GM12872 (cell line): ENCODE measurements around the gene MON1A.
A peak's percentile ranks its signal among the peaks of the same experiment; 100 is the strongest.

ENCODE experiments used
- TF ChIP-seq, protein P1 (sequence below): IDR thresholded peaks from 3 replicates; pipeline ENCODE4 v1.5.1; 2011; ENCODE audit warnings: low read depth, mild to moderate bottlenecking, low read length, moderate library complexity; ENCODE audit not compliant: insufficient read depth

Gene MON1A

DNA sequence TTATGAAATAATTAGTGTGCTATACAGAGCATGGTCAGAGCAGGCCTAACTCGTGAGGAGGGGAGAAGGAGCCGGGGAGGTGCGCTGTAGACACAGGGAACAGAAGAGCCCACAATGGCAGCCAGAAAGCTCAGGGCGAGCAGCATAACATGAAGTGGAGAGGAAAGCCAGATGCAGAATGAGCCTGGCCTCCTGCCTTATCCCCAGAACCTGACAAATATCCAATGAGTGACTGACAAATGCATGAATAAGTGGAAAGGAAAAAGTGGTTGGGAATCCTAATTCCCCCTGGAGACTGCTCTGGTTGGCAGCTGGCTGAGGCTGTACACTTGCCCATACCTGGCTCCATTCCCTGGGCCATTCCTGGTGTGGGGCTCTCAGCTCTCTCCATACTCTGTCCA is 16.7 kb downstream of the MON1A start:
- TF ChIP-seq, protein P1, sequence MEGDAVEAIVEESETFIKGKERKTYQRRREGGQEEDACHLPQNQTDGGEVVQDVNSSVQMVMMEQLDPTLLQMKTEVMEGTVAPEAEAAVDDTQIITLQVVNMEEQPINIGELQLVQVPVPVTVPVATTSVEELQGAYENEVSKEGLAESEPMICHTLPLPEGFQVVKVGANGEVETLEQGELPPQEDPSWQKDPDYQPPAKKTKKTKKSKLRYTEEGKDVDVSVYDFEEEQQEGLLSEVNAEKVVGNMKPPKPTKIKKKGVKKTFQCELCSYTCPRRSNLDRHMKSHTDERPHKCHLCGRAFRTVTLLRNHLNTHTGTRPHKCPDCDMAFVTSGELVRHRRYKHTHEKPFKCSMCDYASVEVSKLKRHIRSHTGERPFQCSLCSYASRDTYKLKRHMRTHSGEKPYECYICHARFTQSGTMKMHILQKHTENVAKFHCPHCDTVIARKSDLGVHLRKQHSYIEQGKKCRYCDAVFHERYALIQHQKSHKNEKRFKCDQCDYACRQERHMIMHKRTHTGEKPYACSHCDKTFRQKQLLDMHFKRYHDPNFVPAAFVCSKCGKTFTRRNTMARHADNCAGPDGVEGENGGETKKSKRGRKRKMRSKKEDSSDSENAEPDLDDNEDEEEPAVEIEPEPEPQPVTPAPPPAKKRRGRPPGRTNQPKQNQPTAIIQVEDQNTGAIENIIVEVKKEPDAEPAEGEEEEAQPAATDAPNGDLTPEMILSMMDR, result no peak

DNA sequence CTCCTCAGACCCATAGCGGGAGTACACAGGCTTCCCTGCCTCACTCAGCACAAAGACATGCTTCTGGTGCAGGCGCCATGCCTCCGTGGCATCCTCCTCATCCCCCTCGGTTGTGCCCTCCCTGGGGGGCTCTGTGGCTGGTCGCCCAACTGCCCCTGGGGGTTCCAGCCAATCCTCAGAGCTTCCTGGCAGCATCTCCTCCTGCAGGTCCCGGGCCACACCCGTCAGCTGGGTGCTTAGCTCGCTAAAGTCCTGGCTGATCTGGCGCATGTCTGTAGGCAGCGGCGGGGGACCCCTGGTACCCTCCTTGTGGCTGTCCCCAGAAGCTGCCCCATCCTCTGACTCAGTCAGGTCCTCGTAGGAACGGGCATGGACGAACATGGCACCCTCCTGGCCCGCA is 18.0 kb downstream of the MON1A start:
- TF ChIP-seq, protein P1, result no peak

DNA sequence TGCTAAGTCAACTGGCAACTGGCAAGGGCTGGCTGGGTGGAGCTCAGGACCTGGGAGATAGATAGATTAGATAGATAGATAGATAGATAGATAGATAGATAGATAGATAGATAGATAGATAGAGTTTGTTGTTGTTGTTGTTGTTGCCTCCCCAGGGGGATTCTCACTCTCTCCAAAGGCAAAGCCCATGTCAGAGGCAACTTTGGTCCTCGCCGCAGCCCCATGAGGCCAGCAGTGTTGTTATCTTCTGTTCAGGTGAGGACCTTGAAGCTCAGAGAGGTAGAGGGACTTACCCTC is 18.5 kb downstream of the MON1A start:
- TF ChIP-seq, protein P1, result no peak

- TF ChIP-seq, protein P1, result no peak
These were observed 19.0 kb downstream of the MON1A start for GRCh38 chr3:49910409-49911123.

- TF ChIP-seq, protein P1, result no peak
These were observed 21.0 kb downstream of the MON1A start for GRCh38 chr3:49908373-49909199.

DNA sequence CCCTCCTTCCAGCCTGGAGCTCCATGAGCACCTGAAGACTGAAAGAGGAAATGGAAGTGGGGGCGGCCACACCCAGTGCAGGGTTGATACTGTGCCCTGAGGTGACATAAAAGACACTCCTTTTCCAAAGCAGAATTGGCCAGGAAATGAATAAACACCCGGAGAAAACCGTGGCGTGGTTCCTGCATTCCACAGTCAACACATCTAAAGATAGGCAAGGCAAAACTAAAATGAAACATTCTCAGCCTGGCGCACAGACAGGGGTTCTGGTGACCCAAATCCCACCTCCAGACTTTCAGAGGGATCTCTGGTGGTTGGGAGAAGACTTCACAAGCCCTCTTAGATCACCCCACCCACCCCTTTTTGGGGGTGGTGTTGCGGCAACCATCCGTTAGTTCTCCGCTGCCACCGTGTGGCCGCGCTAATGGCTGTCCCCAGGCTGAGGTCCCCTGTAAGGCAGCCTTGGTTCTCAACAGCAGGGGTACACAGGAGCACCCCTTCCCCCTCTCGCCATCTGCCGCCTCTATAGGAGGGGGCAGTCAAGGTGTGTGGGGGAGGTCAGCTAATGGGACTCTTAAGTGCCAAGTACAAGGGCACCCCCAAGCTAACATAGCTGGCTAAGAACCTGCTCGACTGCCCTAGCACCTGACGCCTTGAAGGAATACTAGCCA is 23.4 kb downstream of the MON1A start:
- TF ChIP-seq, protein P1, result peak; percentile 80
